ENCODE data around the gene DCAF5. TPM values are rescaled to one million over a fixed set of nuclear protein-coding genes. Genes with fewer than 3 reads are reported as not detected.

Gene DCAF5
- polyA plus RNA-seq, 1 donor (not counting 4 experiments of a cell fraction or from before 2014, with no cell fraction given) = 29.5 TPM

DNA sequence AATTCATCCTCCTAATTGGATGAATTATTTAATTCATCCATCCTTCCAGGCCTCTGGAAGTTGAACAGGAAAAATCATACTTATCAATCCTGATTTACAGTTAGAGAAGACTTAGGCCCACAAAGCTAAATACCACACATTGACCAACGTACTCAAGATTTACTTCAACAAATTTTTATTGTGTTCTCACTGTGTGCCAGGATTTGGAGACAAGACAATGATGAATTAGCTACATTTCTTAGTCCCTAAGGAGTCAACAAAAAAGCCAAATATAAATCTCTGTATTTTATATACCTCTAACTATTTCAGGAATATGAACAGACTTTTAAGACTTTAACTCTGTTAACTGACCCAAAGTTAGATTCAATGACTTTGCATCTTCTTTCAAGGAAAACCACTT is 63.9 kb downstream of the DCAF5 start:
- FAIRE-seq (no peak), DNase-seq (ENCODE audit: low read depth, low spot score) (no peak)
- H3K9ac ChIP-seq (ENCODE audit: control insufficient read depth, extremely low read depth, insufficient read depth, low read length) = no peak overlapping the region
- peaks cover 4% of the 10 kb centered on the region for H3K79me2 ChIP-seq (ENCODE audit: control insufficient read depth, insufficient read depth, low read length)
- peak overlapping the region; percentile 59 for H3K27ac ChIP-seq (ENCODE audit: control insufficient read depth, insufficient read depth, low read length)
- peaks cover 2% of the 10 kb centered on the region for H3K9me1 ChIP-seq (ENCODE audit: control insufficient read depth, extremely low read depth, insufficient read depth, low read length)
- peaks cover 31% of the 10 kb centered on the region for H3K4me1 ChIP-seq (ENCODE audit: control insufficient read depth, extremely low read depth, insufficient read depth, low read length)
- H2AFZ ChIP-seq (ENCODE audit: control insufficient read depth, low read length) = no peak overlapping the region
- TF ChIP-seq, protein P1, sequence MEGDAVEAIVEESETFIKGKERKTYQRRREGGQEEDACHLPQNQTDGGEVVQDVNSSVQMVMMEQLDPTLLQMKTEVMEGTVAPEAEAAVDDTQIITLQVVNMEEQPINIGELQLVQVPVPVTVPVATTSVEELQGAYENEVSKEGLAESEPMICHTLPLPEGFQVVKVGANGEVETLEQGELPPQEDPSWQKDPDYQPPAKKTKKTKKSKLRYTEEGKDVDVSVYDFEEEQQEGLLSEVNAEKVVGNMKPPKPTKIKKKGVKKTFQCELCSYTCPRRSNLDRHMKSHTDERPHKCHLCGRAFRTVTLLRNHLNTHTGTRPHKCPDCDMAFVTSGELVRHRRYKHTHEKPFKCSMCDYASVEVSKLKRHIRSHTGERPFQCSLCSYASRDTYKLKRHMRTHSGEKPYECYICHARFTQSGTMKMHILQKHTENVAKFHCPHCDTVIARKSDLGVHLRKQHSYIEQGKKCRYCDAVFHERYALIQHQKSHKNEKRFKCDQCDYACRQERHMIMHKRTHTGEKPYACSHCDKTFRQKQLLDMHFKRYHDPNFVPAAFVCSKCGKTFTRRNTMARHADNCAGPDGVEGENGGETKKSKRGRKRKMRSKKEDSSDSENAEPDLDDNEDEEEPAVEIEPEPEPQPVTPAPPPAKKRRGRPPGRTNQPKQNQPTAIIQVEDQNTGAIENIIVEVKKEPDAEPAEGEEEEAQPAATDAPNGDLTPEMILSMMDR (optimal IDR thresholded peaks at IDR 0.05 in 1 of 3, IDR thresholded peaks at IDR 0.05 in 1 of 3, conservative IDR thresholded peaks at IDR 0.05 in 1 of 3; ENCODE audit: extremely low read depth in 1 of 3, insufficient read depth in 2 of 3, low read length in 3 of 3) = no peak
- no peak for TF ChIP-seq EZH2 (IDR thresholded peaks at IDR 0.05; ENCODE audit: low read length)
- H3K9me3 ChIP-seq (ENCODE audit: control insufficient read depth, low read depth, low read length) = no peaks in the 10 kb centered on the region
- peaks cover 10 to 12% of the 10 kb centered on the region in 2 experiments for H3K36me3 ChIP-seq (ENCODE audit: control insufficient read depth in 2 of 2, extremely low read depth in 1 of 2, insufficient read depth in 2 of 2, low read length in 2 of 2)
- no peaks in the 10 kb centered on the region for H4K20me1 ChIP-seq (ENCODE audit: control insufficient read depth, extremely low read depth, insufficient read depth, low read length)
- dilution Hi-C loops (cut with MboI; ENCODE audit: extremely low pct_ligation_motif_present, low sequenced_read_pairs) = no loop called here
- no peaks in the 10 kb centered on the region for H3K27me3 ChIP-seq (ENCODE audit: control insufficient read depth, extremely low read depth, insufficient read depth, low read length)
- peak overlapping the region; percentile 67 for H3K4me2 ChIP-seq (ENCODE audit: control insufficient read depth, extremely low read depth, insufficient read depth, low read depth, low read length)
- no peak overlapping the region for H3K4me3 ChIP-seq (ENCODE audit: control insufficient read depth in 2 of 3, extremely low read depth in 1 of 3, insufficient read depth in 2 of 3, low read depth in 1 of 3, low read length in 3 of 3)

DNA sequence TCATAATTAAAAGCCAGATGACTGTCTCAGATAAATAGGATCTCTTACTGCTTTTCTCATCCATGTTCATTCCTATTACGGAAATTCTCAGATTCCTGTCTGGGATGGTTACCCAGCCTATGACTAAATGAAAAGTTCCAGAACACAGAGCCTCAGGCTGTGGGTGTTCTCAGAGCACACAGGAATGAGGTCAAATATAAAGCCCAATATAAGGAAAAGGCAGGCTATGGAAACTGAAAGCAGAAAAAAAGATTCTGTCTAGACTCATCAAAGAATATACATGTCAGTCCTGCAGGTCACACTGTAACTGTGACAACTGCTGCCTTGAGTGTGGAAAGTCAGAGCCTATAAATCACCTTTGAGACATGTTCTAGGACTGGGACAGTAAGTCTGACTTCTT is 64.3 kb downstream of the DCAF5 start:
- no peaks in the 10 kb centered on the region for H3K27me3 ChIP-seq (ENCODE audit: control insufficient read depth, extremely low read depth, insufficient read depth, low read length)
- peaks cover 2% of the 10 kb centered on the region for H3K9me1 ChIP-seq (ENCODE audit: control insufficient read depth, extremely low read depth, insufficient read depth, low read length)
- H3K36me3 ChIP-seq (ENCODE audit: control insufficient read depth in 2 of 2, extremely low read depth in 1 of 2, insufficient read depth in 2 of 2, low read length in 2 of 2) = peaks cover 10 to 12% of the 10 kb centered on the region in 2 experiments
- peak; percentile 85 for FAIRE-seq
- peaks cover 27% of the 10 kb centered on the region for H3K4me1 ChIP-seq (ENCODE audit: control insufficient read depth, extremely low read depth, insufficient read depth, low read length)
- H3K4me2 ChIP-seq (ENCODE audit: control insufficient read depth, extremely low read depth, insufficient read depth, low read depth, low read length) = peak overlapping the region; percentile 67
- no peak for DNase-seq (ENCODE audit: low read depth, low spot score)
- no peak overlapping the region for H3K9ac ChIP-seq (ENCODE audit: control insufficient read depth, extremely low read depth, insufficient read depth, low read length)
- peak overlapping the region in 1 of 3 experiments; percentile 11 for H3K4me3 ChIP-seq (ENCODE audit: control insufficient read depth in 2 of 3, extremely low read depth in 1 of 3, insufficient read depth in 2 of 3, low read depth in 1 of 3, low read length in 3 of 3)
- H3K27ac ChIP-seq (ENCODE audit: control insufficient read depth, insufficient read depth, low read length) = peak overlapping the region; percentile 59
- H3K9me3 ChIP-seq (ENCODE audit: control insufficient read depth, low read depth, low read length) = no peaks in the 10 kb centered on the region
- H2AFZ ChIP-seq (ENCODE audit: control insufficient read depth, low read length) = no peak overlapping the region
- no peaks in the 10 kb centered on the region for H4K20me1 ChIP-seq (ENCODE audit: control insufficient read depth, extremely low read depth, insufficient read depth, low read length)
- TF ChIP-seq, protein P1 (optimal IDR thresholded peaks at IDR 0.05 in 1 of 3, IDR thresholded peaks at IDR 0.05 in 1 of 3, conservative IDR thresholded peaks at IDR 0.05 in 1 of 3; ENCODE audit: extremely low read depth in 1 of 3, insufficient read depth in 2 of 3, low read length in 3 of 3) = no peak
- no peak for TF ChIP-seq EZH2 (IDR thresholded peaks at IDR 0.05; ENCODE audit: low read length)
- dilution Hi-C loops (cut with MboI; ENCODE audit: extremely low pct_ligation_motif_present, low sequenced_read_pairs) = no loop called here
- peaks cover 4% of the 10 kb centered on the region for H3K79me2 ChIP-seq (ENCODE audit: control insufficient read depth, insufficient read depth, low read length)
